Neutrophil (primary cell): ENCODE data around the gene PDCD10.

Source experiments
- H3K27ac ChIP-seq: fragments of 200-600 bp; sonication (generic); 2 replicates; pipeline ENCODE4 v1.5.1; 2016; ENCODE audit warnings: mild to moderate bottlenecking, moderate library complexity
- H3K27me3 ChIP-seq: fragments of 200-600 bp; sonication (generic); 2 replicates; pipeline ENCODE4 v1.6.0; 2016; ENCODE audit warnings: mild to moderate bottlenecking
- H3K36me3 ChIP-seq: fragments of 200-600 bp; sonication (generic); 2 replicates; pipeline ENCODE4 v1.5.1; 2017
- H3K4me1 ChIP-seq, 2 experiments: fragments of 200-600 bp in 1 of 2; sonication (generic) in 1 of 2; 1 replicate in 1 of 2; 2 replicates in 1 of 2; pipeline versions ENCODE4 v1.5.1 to v1.6.1; 2013 to 2016; ENCODE audit warnings: low read depth in 1 of 2, low read length in 1 of 2, mild to moderate bottlenecking in 1 of 2, moderate library complexity in 1 of 2; ENCODE audit not compliant: control insufficient read depth in 1 of 2, insufficient read depth in 1 of 2
- H3K4me3 ChIP-seq, 2 experiments: fragments of 200-600 bp in 1 of 2; sonication (generic) in 1 of 2; 1 replicate in 1 of 2; 2 replicates in 1 of 2; pipeline ENCODE4 v1.5.1; 2013 to 2016; ENCODE audit warnings: low read depth in 1 of 2, low read length in 1 of 2, mild to moderate bottlenecking in 1 of 2, moderate library complexity in 1 of 2
- H3K9me3 ChIP-seq: fragments of 200-600 bp; sonication (generic); 2 replicates; pipeline ENCODE4 v1.5.1; 2016
- CTCF ChIP-seq: fragments of 200-600 bp; sonication (generic); IDR thresholded peaks from 2 replicates; pipeline ENCODE4 v1.5.1; 2016; ENCODE audit warnings: antibody characterized with exemption

Gene PDCD10

GRCh38 chr3:167679526-167679925 is 55.2 kb downstream of the PDCD10 start:
- H3K36me3 ChIP-seq = peaks cover 37% of the 10 kb centered on the region
- no peak overlapping the region for H3K4me3 ChIP-seq
- H3K9me3 ChIP-seq = no peaks in the 10 kb centered on the region
- no peaks in the 10 kb centered on the region for H3K4me1 ChIP-seq
- no peaks in the 10 kb centered on the region for H3K27me3 ChIP-seq
- no peak for TF ChIP-seq CTCF
- no peak overlapping the region for H3K27ac ChIP-seq

DNA sequence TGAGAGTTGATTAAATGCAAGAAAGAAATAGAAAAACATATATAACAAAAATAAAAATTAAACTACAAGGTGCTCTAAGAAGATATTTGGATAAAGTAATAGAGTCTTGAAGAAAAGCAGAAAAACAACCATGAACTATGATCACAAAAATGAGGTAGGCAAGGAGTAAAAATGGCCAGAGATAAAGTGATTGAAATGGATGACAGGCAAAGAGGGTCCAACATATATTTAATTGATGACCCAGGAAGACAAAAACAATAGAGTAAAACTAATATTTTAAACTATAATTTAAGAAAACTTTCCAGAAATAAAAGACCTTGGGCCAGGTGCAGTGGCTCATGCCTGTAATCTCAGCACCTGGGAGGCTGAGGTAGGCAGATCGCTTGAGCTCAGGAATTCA is 58.8 kb downstream of the PDCD10 start:
- Histone ChIP-seq H3K27me3 (no peaks in the 10 kb centered on the region), H3K9me3 (no peaks in the 10 kb centered on the region), H3K36me3 (peaks cover 18% of the 10 kb centered on the region)

DNA sequence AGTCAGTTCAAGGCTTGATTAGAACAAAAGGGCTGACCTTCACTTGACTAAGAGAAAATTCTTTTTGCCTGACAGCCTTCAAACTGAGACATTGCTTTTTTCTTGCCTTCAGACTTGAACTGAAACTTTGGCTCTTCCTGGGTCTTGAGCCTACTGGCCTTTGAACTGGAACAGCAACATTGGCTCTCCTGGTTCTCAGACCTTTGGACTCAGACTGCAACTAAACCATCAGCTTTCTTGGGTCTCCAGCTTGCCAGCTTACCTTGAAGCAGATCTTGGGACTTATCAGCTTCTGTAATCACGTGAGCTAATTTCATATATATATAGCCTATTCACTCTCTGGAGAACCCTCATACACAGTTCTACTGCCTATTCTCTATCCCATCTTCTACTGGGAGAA is 61.5 kb downstream of the PDCD10 start:
- no peak for TF ChIP-seq CTCF
- Histone ChIP-seq H3K4me1 (no peaks in the 10 kb centered on the region), H3K27ac (no peak overlapping the region), H3K4me3 (no peak overlapping the region), H3K27me3 (no peaks in the 10 kb centered on the region), H3K36me3 (peaks cover 15% of the 10 kb centered on the region), H3K9me3 (no peaks in the 10 kb centered on the region)

More for the DNA sequence above, 58.8 kb downstream of the PDCD10 start:
- no peak for TF ChIP-seq CTCF
- no peak overlapping the region for H3K4me3 ChIP-seq
- no peak overlapping the region for H3K27ac ChIP-seq
- no peaks in the 10 kb centered on the region for H3K4me1 ChIP-seq

DNA sequence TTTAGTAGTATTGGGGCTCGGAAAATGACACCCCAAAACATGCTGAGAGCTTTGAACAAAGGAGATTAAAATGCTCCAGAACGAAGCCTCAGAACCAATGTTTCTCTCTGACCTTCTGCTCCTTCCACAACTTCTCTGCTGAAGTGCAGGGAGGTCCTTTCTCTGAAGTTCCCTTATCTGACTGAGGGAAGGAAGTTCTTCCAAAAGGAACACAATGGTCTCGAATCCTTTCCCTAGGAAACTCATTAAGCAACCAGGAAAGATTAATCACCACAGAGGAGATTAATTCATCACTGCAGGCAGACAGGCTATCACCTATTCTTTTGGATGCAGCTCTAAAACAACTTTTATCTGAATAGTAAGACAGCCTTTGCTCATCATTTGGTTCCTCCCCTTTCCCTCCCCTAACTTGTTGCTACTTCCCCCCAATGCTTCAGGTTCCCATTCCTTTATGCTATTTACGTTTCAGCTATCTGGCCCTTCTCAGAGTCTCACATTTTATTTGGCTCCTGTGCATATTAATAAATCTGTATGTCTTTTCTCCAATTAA is 62.7 kb downstream of the PDCD10 start:
- no peaks in the 10 kb centered on the region for H3K9me3 ChIP-seq
- no peak overlapping the region for H3K4me3 ChIP-seq

DNA sequence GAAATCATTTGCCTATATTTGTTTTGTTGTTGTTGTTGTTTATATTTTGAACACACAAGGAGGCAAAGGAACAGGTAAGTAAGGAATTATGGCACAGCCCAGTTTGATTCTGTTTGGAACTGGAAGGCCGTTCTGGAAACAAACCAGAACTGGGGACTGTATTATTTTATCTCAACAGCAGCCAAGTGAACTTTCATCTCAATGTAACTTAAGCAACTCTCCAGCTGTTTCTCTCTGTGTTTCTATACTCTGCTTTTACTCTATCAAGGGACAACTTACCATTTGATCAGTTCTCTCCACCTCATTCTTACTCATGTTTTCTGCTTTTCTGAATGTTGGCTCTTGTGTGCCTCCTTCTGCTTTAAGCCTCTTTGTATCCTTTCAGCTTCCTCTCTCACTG is 65.0 kb downstream of the PDCD10 start:
- Histone ChIP-seq H3K27me3 (no peaks in the 10 kb centered on the region), H3K4me3 (no peak overlapping the region), H3K9me3 (no peaks in the 10 kb centered on the region), H3K27ac (no peak overlapping the region), H3K36me3 (peaks cover 8% of the 10 kb centered on the region), H3K4me1 (no peaks in the 10 kb centered on the region)
- no peak for TF ChIP-seq CTCF

More for the DNA sequence above, 62.7 kb downstream of the PDCD10 start:
- H3K36me3 ChIP-seq = peaks cover 15% of the 10 kb centered on the region
- peak overlapping the region; percentile 4 for H3K27ac ChIP-seq
- H3K4me1 ChIP-seq = no peaks in the 10 kb centered on the region
- no peak for TF ChIP-seq CTCF
- H3K27me3 ChIP-seq = no peaks in the 10 kb centered on the region

DNA sequence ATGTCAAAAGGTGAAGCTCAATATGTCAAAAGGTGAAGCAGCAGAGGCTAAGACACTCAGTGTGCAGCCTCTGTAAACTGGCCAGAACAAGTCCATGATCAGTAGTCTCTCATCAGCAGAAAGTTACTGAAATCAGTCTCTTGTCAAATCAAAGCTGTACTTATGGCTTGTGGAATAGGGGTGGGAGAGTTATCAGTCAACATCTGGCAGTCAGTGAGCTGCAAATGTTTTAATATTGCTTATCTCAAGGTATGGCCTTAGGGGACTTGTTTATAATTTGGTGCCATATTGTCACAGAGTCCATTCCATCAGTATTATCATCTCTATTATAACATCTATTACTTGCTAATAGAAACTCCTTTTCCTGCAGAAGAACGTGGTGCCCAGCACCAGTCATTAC is 66.0 kb downstream of the PDCD10 start:
- H3K4me1 ChIP-seq = no peaks in the 10 kb centered on the region
- H3K36me3 ChIP-seq = no peaks in the 10 kb centered on the region
- no peak overlapping the region for H3K4me3 ChIP-seq
- no peak for TF ChIP-seq CTCF
- no peaks in the 10 kb centered on the region for H3K9me3 ChIP-seq
- H3K27ac ChIP-seq = no peak overlapping the region
- H3K27me3 ChIP-seq = no peaks in the 10 kb centered on the region
